Natural killer cell (primary cell): ENCODE measurements around the gene C1QTNF9B. TPM values are rescaled to one million over a fixed set of nuclear protein-coding genes. Genes with fewer than 3 reads are reported as not detected.

Experiments
- ATAC-seq, 3 donors: fragments of 150-1000 bp in 2 of 3; fragments of 200-7000 bp in 1 of 3; cut with Tn5 transposase; 1 replicate in 1 of 3; 2 replicates in 2 of 3; pipeline ENCODE4 v1.10.0; 2021; ENCODE audit warnings: mild to moderate bottlenecking in 2 of 3, moderate library complexity in 2 of 3
- DNase-seq, 2 donors: peaks; one replicate each; pipeline versions ENCODE4 v3.0.0 to v3.0.0-alpha.2; 2013 to 2021; ENCODE audit warnings: mixed read lengths in 1 of 2
- H3K27ac ChIP-seq: one replicate; pipeline ENCODE4 v1.5.1; 2013; ENCODE audit warnings: mild to moderate bottlenecking, low read length
- H3K27me3 ChIP-seq: one replicate; pipeline ENCODE4 v1.6.1; 2013; ENCODE audit warnings: low read length; ENCODE audit not compliant: control insufficient read depth, insufficient read depth
- H3K36me3 ChIP-seq: one replicate; pipeline ENCODE4 v1.6.1; 2013; ENCODE audit warnings: low read length; ENCODE audit not compliant: control insufficient read depth, insufficient read depth
- H3K4me1 ChIP-seq: one replicate; pipeline ENCODE4 v1.6.1; 2013; ENCODE audit warnings: low read length; ENCODE audit not compliant: control insufficient read depth, insufficient read depth
- H3K4me3 ChIP-seq: one replicate; pipeline ENCODE4 v1.5.1; 2013; ENCODE audit warnings: low read length
- H3K9me3 ChIP-seq: one replicate; pipeline ENCODE4 v1.6.1; 2013; ENCODE audit warnings: low read length; ENCODE audit not compliant: control insufficient read depth, insufficient read depth
- H3K27ac Mint-ChIP-seq, 2 donors: one replicate each; pipeline ENCODE4 v1.8.0; 2022; ENCODE audit warnings: mild to moderate bottlenecking in 2 of 2, mixed read lengths in 2 of 2, moderate library complexity in 1 of 2
- H3K27me3 Mint-ChIP-seq, 2 donors: one replicate each; pipeline ENCODE4 v1.8.0; 2022; ENCODE audit warnings: low read depth in 2 of 2, mixed read lengths in 2 of 2
- H3K36me3 Mint-ChIP-seq: one replicate; pipeline ENCODE4 v1.8.0; 2022; ENCODE audit warnings: mixed read lengths
- H3K4me1 Mint-ChIP-seq, 2 donors: one replicate each; pipeline ENCODE4 v1.8.0; 2022; ENCODE audit warnings: mixed read lengths in 2 of 2
- H3K4me3 Mint-ChIP-seq: one replicate; pipeline ENCODE4 v1.8.0; 2022; ENCODE audit warnings: mild to moderate bottlenecking, moderate library complexity, mixed read lengths
- H3K9me3 Mint-ChIP-seq, 2 donors: one replicate each; pipeline ENCODE4 v1.8.0; 2022; ENCODE audit warnings: mixed read lengths in 2 of 2
- CTCF ChIP-seq: fragments of 200-600 bp; IDR thresholded peaks from one replicate; pipeline ENCODE4 v1.8.0; 2022; ENCODE audit warnings: antibody characterized with exemption
- WGBS: methylation state at CpG from one replicate; pipeline ENCODE4 v1.1.7; 2013; ENCODE audit warnings: missing lambda C conversion rate; ENCODE audit not compliant: insufficient coverage; 5-methylcytosine and 5-hydroxymethylcytosine counted together
- intact Hi-C: fragments of 100-400 bp; cut with micrococcal nuclease; formaldehyde crosslinking; loops from one replicate; pipeline ENCODE4 v1.14.2; 2022
- total RNA-seq, 4 donors: library from RNA; stranded (reverse); fragments of 120-200 nt in 1 of 4; gene quantifications; one replicate each; pipeline versions ENCODE4 v1.2.3 to v1.2.4, GENCODE V29; 2013 to 2022

C1QTNF9B gene
- total RNA-seq, 3 donors from 2014 or later (not counting 1 experiment from before 2014, with no cell fraction given), result not detected

GRCh38 chr13:23850134-23850533 is 47.2 kb downstream of the C1QTNF9B start:
- Histone ChIP-seq H3K36me3 (no peaks in the 10 kb centered on the region), H3K4me3 (no peak overlapping the region), H3K27me3 (no peaks in the 10 kb centered on the region), H3K27ac (no peak overlapping the region), H3K9me3 (no peaks in the 10 kb centered on the region), H3K4me1 (no peaks in the 10 kb centered on the region)
- Mint-ChIP-seq H3K27ac (no peak overlapping the region), H3K27me3 (no peaks in the 10 kb centered on the region), H3K4me1 (peaks cover 0 to 18% of the 10 kb centered on the region in 2 donors), H3K36me3 (no peaks in the 10 kb centered on the region), H3K9me3 (no peaks in the 10 kb centered on the region), H3K4me3 (no peak overlapping the region)
- WGBS, result 60% methylated on average over 1 of the region's 1 CpG
- DNase-seq, result no peak
- intact Hi-C loops, result no loop called here
- ATAC-seq, result no peak
- TF ChIP-seq CTCF, result no peak

GRCh38 chr13:23849670-23850069 is 47.6 kb downstream of the C1QTNF9B start:
- H3K27ac Mint-ChIP-seq, result no peak overlapping the region
- no peak overlapping the region for H3K4me3 Mint-ChIP-seq
- H3K27me3 ChIP-seq, result no peaks in the 10 kb centered on the region
- H3K9me3 Mint-ChIP-seq, result no peaks in the 10 kb centered on the region
- H3K4me3 ChIP-seq, result no peak overlapping the region
- no peaks in the 10 kb centered on the region for H3K36me3 Mint-ChIP-seq
- H3K27ac ChIP-seq, result no peak overlapping the region
- H3K4me1 ChIP-seq, result no peaks in the 10 kb centered on the region
- H3K36me3 ChIP-seq, result no peaks in the 10 kb centered on the region
- WGBS, result 100% methylated on average over 2 of the region's 2 CpGs
- peaks cover 0 to 18% of the 10 kb centered on the region in 2 donors for H3K4me1 Mint-ChIP-seq
- no peaks in the 10 kb centered on the region for H3K27me3 Mint-ChIP-seq
- ATAC-seq (no peak), DNase-seq (no peak)
- H3K9me3 ChIP-seq, result no peaks in the 10 kb centered on the region
- no peak for TF ChIP-seq CTCF
- intact Hi-C loops, result no loop called here

GRCh38 chr13:23848646-23849141 is 48.6 kb downstream of the C1QTNF9B start:
- 33% methylated on average over 8 of the region's 8 CpGs for WGBS
- H3K4me1 Mint-ChIP-seq, result peaks cover 0 to 26% of the 10 kb centered on the region in 2 donors

More at GRCh38 chr13:23848646-23849141, 48.6 kb downstream of the C1QTNF9B start:
- no peak for ATAC-seq
- H3K27ac ChIP-seq, result no peak overlapping the region
- Mint-ChIP-seq H3K9me3 (no peaks in the 10 kb centered on the region), H3K27me3 (no peaks in the 10 kb centered on the region), H3K36me3 (no peaks in the 10 kb centered on the region), H3K27ac (no peak overlapping the region), H3K4me3 (no peak overlapping the region)
- no peak for TF ChIP-seq CTCF
- no peak overlapping the region for H3K4me3 ChIP-seq
- no peak for DNase-seq
- no peaks in the 10 kb centered on the region for H3K9me3 ChIP-seq
- no peaks in the 10 kb centered on the region for H3K27me3 ChIP-seq
- intact Hi-C loops, result no loop called here
- no peaks in the 10 kb centered on the region for H3K36me3 ChIP-seq
- H3K4me1 ChIP-seq, result no peaks in the 10 kb centered on the region
